Measurements from ENCODE around the gene PLA2G2D. TPM values are rescaled to one million over a fixed set of nuclear protein-coding genes. Genes with fewer than 3 reads are reported as not detected.

PLA2G2D gene
- total RNA-seq, 2 donors from 2014 or later, result not detected

- H3K36me3 ChIP-seq, result no peaks in the 10 kb centered on the region
- no peak for TF ChIP-seq CTCF (IDR thresholded peaks at IDR 0.05)
Measured at GRCh38 chr1:20086800-20087199, 32.5 kb downstream of the PLA2G2D start.

GRCh38 chr1:20083178-20083944, 36.0 kb downstream of the PLA2G2D start:
- DNase-seq (ENCODE audit: low spot score), result no peak
- H3K27ac ChIP-seq, result no peak overlapping the region
- no peak overlapping the region for H3K4me3 ChIP-seq
- no peaks in the 10 kb centered on the region for H3K36me3 ChIP-seq
- H3K27me3 ChIP-seq (replicated peaks; ENCODE audit: insufficient read depth), result no peaks in the 10 kb centered on the region
- no peak for ATAC-seq (ENCODE audit: insufficient number of reproducible peaks, low FRiP score, low read depth)
- H3K9me3 ChIP-seq, result no peaks in the 10 kb centered on the region
- TF ChIP-seq CTCF (IDR thresholded peaks at IDR 0.05), result no peak
- H3K4me1 ChIP-seq (ENCODE audit: control insufficient read depth in 1 of 2, low read depth in 2 of 2), result no peaks in the 10 kb centered on the region

More at GRCh38 chr1:20086800-20087199, 32.5 kb downstream of the PLA2G2D start:
- no peak for ATAC-seq (ENCODE audit: insufficient number of reproducible peaks, low FRiP score, low read depth)
- H3K4me1 ChIP-seq (ENCODE audit: control insufficient read depth in 1 of 2, low read depth in 2 of 2), result no peaks in the 10 kb centered on the region
- no peak overlapping the region for H3K4me3 ChIP-seq
- DNase-seq (ENCODE audit: low spot score), result no peak
- no peaks in the 10 kb centered on the region for H3K9me3 ChIP-seq
- no peaks in the 10 kb centered on the region for H3K27me3 ChIP-seq (replicated peaks; ENCODE audit: insufficient read depth)
- H3K27ac ChIP-seq, result no peak overlapping the region

GRCh38 chr1:20082772-20083171, 36.6 kb downstream of the PLA2G2D start:
- DNase-seq (ENCODE audit: low spot score) (no peak), ATAC-seq (ENCODE audit: insufficient number of reproducible peaks, low FRiP score, low read depth) (no peak)
- H3K4me1 ChIP-seq (ENCODE audit: control insufficient read depth in 1 of 2, low read depth in 2 of 2), result no peaks in the 10 kb centered on the region
- no peaks in the 10 kb centered on the region for H3K27me3 ChIP-seq (replicated peaks; ENCODE audit: insufficient read depth)
- H3K4me3 ChIP-seq, result no peak overlapping the region
- no peaks in the 10 kb centered on the region for H3K9me3 ChIP-seq
- no peak for TF ChIP-seq CTCF (IDR thresholded peaks at IDR 0.05)
- H3K36me3 ChIP-seq, result no peaks in the 10 kb centered on the region
- no peak overlapping the region for H3K27ac ChIP-seq

- Histone ChIP-seq H3K27me3 (replicated peaks; ENCODE audit: insufficient read depth) (no peaks in the 10 kb centered on the region), H3K4me1 (ENCODE audit: control insufficient read depth in 1 of 2, low read depth in 2 of 2) (no peaks in the 10 kb centered on the region), H3K36me3 (no peaks in the 10 kb centered on the region), H3K4me3 (no peak overlapping the region), H3K9me3 (no peaks in the 10 kb centered on the region), H3K27ac (no peak overlapping the region)
- no peak for TF ChIP-seq CTCF (IDR thresholded peaks at IDR 0.05)
- DNase-seq (ENCODE audit: low spot score) (no peak), ATAC-seq (ENCODE audit: insufficient number of reproducible peaks, low FRiP score, low read depth) (no peak)
Measured at GRCh38 chr1:20081353-20081810, 38.0 kb downstream of the PLA2G2D start.

DNA sequence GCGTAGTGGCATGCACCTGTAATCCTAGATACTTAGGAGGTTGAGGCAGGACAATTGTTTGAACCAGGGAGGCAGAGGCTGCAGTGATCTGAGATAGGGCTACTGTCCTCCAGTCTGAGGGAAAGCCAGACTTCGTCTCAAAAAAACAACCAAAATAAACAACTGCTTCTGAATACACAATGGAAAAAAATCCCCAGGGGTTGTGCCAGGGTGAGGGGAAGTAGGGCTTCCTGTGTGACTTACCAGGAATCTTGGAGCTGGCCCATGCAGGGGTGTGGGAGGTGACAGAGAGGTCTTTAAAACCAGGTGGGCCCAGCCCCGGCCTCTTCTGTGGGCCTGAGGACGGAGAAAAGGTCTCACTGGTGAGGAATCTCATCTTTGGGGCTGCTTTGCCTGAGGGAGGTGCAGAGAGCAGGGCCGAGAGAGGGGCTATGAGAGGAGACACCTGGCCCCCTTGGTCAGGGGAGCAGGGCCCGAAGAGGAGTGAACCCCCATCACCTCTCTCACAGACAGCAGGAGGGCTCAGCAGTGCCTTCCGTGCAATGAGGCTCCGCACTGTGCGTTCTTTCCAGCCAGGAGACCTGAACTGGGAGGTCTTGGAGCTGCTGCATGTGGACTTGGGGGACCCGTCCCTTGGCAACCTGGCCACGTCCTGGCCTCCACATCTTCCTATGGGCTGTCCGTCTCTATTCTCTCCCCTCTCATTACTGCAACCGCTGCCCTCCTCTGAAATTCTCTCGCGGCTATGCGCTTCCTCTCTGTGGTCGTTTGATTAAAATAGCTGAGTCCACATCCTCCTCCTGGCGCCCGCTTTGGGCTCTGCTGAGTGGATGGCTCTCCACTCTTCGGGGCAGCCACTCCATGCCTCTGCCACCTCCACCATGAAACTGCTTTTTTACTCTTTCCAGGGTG, 38.6 kb downstream of the PLA2G2D start:
- TF ChIP-seq CTCF (IDR thresholded peaks at IDR 0.05), result no peak
- Histone ChIP-seq H3K36me3 (no peaks in the 10 kb centered on the region), H3K4me3 (no peak overlapping the region), H3K27ac (no peak overlapping the region), H3K4me1 (ENCODE audit: control insufficient read depth in 1 of 2, low read depth in 2 of 2) (no peaks in the 10 kb centered on the region), H3K27me3 (replicated peaks; ENCODE audit: insufficient read depth) (no peaks in the 10 kb centered on the region), H3K9me3 (no peaks in the 10 kb centered on the region)
- DNase-seq (ENCODE audit: low spot score), result no peak
- no peak for ATAC-seq (ENCODE audit: insufficient number of reproducible peaks, low FRiP score, low read depth)

All from thoracic aorta (tissue), 2 donors.